GM23248 (cell line): ENCODE data around the gene ANKRD37.

Experiments used
- EZH2 ChIP-seq: fragments of 200-600 bp; sonication (generic); IDR thresholded peaks from 2 replicates; pipeline ENCODE4 v1.6.1; 2018; ENCODE audit warnings: antibody characterized with exemption, mild to moderate bottlenecking; ENCODE audit not compliant: insufficient read depth, poor library complexity, severe bottlenecking
- EZH2phosphoT487 ChIP-seq: fragments of 200-600 bp; sonication (generic); IDR thresholded peaks from 2 replicates; pipeline ENCODE4 v1.6.1; 2018; ENCODE audit warnings: antibody characterized with exemption, moderate library complexity, mild to moderate bottlenecking, low read depth; ENCODE audit not compliant: insufficient read depth

DNA sequence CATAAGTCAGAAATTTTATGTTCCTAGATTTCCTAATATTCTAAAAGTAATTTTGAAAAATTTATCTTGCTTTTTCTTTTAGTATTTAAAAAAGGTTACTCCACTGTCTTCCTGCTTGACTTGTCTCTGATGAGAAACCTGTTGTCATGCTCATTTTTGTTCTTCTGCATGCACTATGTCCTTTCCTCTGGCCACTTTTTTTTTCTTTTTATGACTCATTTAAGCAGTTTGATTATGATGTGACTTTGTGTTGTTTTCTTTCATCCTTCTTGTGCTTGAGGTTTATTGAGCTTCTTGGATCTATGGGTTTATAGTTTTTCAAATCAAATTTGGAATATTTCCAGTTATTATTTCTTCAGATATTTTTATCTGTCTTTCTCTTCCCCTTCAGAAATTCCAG lies 41.2 kb downstream of the ANKRD37 start:
- TF ChIP-seq EZH2phosphoT487 (no peak), EZH2 (no peak)
